ENCODE measurements around the gene TCL1A.

The TCL1A gene

DNA sequence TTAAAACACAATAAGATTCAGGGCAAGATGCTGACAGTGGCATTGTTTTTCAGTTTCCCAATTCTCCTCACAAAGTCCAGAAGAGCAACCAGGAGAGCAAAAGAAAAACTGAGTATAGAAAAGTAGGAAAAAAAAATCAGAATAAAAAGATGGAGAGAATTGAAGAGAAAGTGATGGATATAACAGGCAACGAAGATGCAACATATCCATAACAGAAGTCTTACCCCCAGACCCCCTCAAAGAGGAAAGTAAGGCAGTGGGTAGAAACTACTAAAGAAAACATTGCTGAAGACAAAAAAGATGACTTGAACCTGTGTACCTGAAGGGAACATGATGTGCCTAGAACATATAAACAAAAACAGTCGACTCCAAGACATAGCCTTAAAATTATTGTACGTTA, 10.6 kb downstream of the TCL1A start:
- Histone ChIP-seq H3K27me3 (peaks cover 54% of the 10 kb centered on the region), H3K4me3 (ENCODE audit: low read depth in 1 of 2, low read length in 1 of 2) (no peak overlapping the region), H3K27ac (no peak overlapping the region)

DNA sequence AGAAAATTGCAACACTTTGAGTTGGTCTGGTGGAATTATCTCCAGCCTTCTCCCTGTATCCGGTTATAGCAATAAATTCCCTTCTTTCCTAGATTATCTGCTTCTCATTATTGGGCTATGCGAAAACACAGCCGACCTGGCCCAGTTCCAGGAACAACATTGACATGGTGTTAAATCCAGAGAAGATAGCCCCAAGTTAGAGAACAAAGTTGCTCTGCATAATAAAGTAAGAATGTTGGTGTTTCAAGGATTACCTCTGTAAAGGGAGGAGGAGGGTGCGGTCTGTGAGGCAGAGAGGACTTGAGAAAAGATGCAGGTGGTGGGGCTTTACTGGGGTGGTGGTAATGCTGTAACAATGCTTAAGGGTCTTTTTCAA, 12.1 kb downstream of the TCL1A start:
- Histone ChIP-seq H3K36me3 (no peaks in the 10 kb centered on the region), H3K27ac (no peak overlapping the region), H3K4me3 (ENCODE audit: low read depth in 1 of 2, low read length in 1 of 2) (no peak overlapping the region), H3K27me3 (peaks cover 59% of the 10 kb centered on the region), H3K4me1 (ENCODE audit: control insufficient read depth in 1 of 2, insufficient read depth in 1 of 2, low read depth in 1 of 2, low read length in 1 of 2) (no peaks in the 10 kb centered on the region), H3K9me3 (no peaks in the 10 kb centered on the region)
- TF ChIP-seq, protein P1, sequence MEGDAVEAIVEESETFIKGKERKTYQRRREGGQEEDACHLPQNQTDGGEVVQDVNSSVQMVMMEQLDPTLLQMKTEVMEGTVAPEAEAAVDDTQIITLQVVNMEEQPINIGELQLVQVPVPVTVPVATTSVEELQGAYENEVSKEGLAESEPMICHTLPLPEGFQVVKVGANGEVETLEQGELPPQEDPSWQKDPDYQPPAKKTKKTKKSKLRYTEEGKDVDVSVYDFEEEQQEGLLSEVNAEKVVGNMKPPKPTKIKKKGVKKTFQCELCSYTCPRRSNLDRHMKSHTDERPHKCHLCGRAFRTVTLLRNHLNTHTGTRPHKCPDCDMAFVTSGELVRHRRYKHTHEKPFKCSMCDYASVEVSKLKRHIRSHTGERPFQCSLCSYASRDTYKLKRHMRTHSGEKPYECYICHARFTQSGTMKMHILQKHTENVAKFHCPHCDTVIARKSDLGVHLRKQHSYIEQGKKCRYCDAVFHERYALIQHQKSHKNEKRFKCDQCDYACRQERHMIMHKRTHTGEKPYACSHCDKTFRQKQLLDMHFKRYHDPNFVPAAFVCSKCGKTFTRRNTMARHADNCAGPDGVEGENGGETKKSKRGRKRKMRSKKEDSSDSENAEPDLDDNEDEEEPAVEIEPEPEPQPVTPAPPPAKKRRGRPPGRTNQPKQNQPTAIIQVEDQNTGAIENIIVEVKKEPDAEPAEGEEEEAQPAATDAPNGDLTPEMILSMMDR (IDR thresholded peaks at IDR 0.05): no peak

More for the DNA sequence above, 10.6 kb downstream of the TCL1A start:
- TF ChIP-seq, protein P1 (IDR thresholded peaks at IDR 0.05): no peak
- no peaks in the 10 kb centered on the region for H3K9me3 ChIP-seq
- H3K36me3 ChIP-seq: no peaks in the 10 kb centered on the region
- no peaks in the 10 kb centered on the region for H3K4me1 ChIP-seq (ENCODE audit: control insufficient read depth in 1 of 2, insufficient read depth in 1 of 2, low read depth in 1 of 2, low read length in 1 of 2)

DNA sequence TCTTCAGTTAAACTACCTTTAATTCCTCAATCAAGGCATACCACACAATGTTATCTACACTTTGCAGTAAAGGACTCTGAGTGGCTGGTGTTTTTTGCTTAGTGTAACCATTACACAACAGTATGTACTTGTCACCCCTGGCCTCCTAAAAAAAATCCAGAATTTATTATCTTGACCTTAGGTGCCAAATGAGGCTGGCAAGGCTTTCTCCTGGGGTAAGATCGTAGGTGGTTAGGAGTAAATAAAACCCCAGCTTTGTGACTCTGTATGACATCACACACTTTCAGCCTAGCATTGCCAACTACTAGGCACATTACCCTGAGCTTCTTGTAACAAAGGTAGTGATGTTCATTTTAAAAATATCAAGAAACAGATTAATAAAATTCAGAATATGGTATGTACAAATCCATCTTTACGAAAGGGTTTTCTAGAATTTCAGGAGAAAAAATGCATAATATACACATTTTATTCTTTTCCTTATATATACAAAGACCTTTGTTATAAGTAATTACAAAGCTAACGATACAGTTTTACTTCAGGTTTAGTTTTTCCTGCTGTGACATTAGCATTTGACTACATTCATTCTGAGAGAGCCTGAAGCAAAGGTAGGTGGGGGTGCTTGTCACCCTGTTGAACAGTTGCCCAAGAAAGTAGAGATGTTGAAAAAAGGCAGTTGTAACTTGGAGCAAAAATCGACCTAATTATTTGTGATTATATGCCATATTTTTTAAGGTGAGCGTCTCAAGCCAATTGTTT, 13.5 kb downstream of the TCL1A start:
- Histone ChIP-seq H3K9me3 (no peaks in the 10 kb centered on the region), H3K27me3 (peaks cover 59% of the 10 kb centered on the region), H3K4me3 (ENCODE audit: low read depth in 1 of 2, low read length in 1 of 2) (no peak overlapping the region), H3K36me3 (no peaks in the 10 kb centered on the region), H3K4me1 (ENCODE audit: control insufficient read depth in 1 of 2, insufficient read depth in 1 of 2, low read depth in 1 of 2, low read length in 1 of 2) (no peaks in the 10 kb centered on the region), H3K27ac (no peak overlapping the region)
- TF ChIP-seq, protein P1 (IDR thresholded peaks at IDR 0.05): no peak

DNA sequence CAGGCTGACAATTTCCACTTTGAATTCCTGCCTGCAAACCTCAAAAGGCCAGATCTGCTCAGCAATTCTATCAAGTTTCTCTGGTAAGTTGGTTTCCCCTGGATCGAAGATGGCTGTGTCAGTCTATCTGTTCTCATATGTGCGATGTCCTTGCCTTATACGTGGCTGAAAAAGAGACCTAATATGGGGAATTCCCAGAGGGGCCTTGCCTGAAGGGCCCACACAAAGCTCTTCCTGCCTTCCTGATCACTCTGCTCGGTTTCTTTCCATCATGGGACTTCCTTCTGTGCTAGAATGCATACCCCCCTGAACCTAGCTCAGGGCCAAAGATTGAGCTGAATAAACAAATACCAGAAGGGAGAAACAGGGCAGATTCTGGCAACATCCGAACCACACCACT, 14.5 kb downstream of the TCL1A start:
- peaks cover 57% of the 10 kb centered on the region for H3K27me3 ChIP-seq
- TF ChIP-seq, protein P1 (IDR thresholded peaks at IDR 0.05): no peak
- H3K27ac ChIP-seq: no peak overlapping the region
- no peaks in the 10 kb centered on the region for H3K36me3 ChIP-seq
- H3K4me1 ChIP-seq (ENCODE audit: control insufficient read depth in 1 of 2, insufficient read depth in 1 of 2, low read depth in 1 of 2, low read length in 1 of 2): no peaks in the 10 kb centered on the region
- H3K4me3 ChIP-seq (ENCODE audit: low read depth in 1 of 2, low read length in 1 of 2): no peak overlapping the region
- no peaks in the 10 kb centered on the region for H3K9me3 ChIP-seq

DNA sequence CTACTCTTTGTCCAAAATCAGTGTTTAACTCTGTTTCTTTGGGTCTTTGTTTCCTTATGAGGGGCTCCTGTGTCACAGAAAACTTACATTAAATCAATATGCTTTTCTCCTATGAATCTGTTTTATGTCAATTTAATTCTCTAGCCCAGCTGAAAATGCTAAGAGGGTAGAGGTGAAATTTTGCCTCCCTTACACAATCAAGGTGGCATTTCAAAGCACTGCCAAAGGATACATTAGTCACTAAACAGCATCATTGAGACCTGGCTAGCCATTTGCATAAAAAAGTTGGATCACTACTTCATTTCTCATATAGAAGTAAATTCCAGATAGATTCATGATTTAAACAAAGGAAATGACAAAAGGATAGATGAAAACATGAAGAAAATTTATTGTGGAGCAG, 15.6 kb downstream of the TCL1A start:
- H3K4me3 ChIP-seq (ENCODE audit: low read depth in 1 of 2, low read length in 1 of 2): no peak overlapping the region
- H3K4me1 ChIP-seq (ENCODE audit: control insufficient read depth in 1 of 2, insufficient read depth in 1 of 2, low read depth in 1 of 2, low read length in 1 of 2): no peaks in the 10 kb centered on the region
- H3K27me3 ChIP-seq: peaks cover 48% of the 10 kb centered on the region
- no peaks in the 10 kb centered on the region for H3K36me3 ChIP-seq
- TF ChIP-seq, protein P1 (IDR thresholded peaks at IDR 0.05): no peak
- H3K9me3 ChIP-seq: no peaks in the 10 kb centered on the region
- H3K27ac ChIP-seq: no peak overlapping the region
